GM12878 (cell line): ENCODE results near the gene NCBP2. TPM values are rescaled to one million over a fixed set of nuclear protein-coding genes. Genes with fewer than 3 reads are reported as not detected.
A peak's percentile ranks its signal among the peaks of the same experiment; 100 is the strongest.

ENCODE experiments used
- ATAC-seq: fragments of 200-7000 bp; cut with Tn5 transposase; 3 replicates; pipeline ENCODE4 v1.9.1; 2020; ENCODE audit warnings: mild to moderate bottlenecking, moderate library complexity
- BruUV-seq: library from RNA; stranded (reverse); fragments of 400-500 nt; replicated peaks from 2 replicates; lab custom pipeline; 2021; lab: Mats Ljungman, UMichigan
- CTCF ChIA-PET: fragments of 300-600 bp; sonication (Branson Sonifier 250); formaldehyde crosslinking; extraction: SDS; loops from one replicate; lab custom pipeline; 2021; ENCODE audit warnings: inconsistent platforms; lab: Yijun Ruan, JAX
- POLR2A ChIA-PET: fragments of 350-600 bp; formaldehyde crosslinking; extraction: SDS; loops from one replicate; lab custom pipeline; 2021; ENCODE audit warnings: inconsistent platforms; lab: Charles Lee
- RAD21 ChIA-PET: fragments of 300-600 bp; sonication (Branson Sonifier 250); formaldehyde crosslinking; loops from one replicate; lab custom pipeline; 2023; ENCODE audit warnings: antibody characterized with exemption; ENCODE audit not compliant: unreplicated experiment; lab: Charles Lee
- SMC1A ChIA-PET: fragments of 300-600 bp; sonication (Branson Sonifier 250); formaldehyde crosslinking; loops from one replicate; lab custom pipeline; 2023; ENCODE audit not compliant: unreplicated experiment, uncharacterized antibody; lab: Charles Lee
- DNase-seq: peaks from one replicate; pipeline ENCODE4 v3.0.0-alpha.2; 2011; ENCODE audit warnings: low read depth, low spot score
- FAIRE-seq: peaks from 3 replicates; lab custom pipeline; 2011; peaks lifted over from hg19 to GRCh38; lab: Jason Lieb, UNC
- H2AFZ ChIP-seq: 2 replicates; pipeline ENCODE4 v1.6.0; 2011; ENCODE audit warnings: low read depth, low read length, control low read depth; ENCODE audit not compliant: control insufficient read depth
- H3K27ac ChIP-seq: 2 replicates; pipeline ENCODE4 v1.5.1; 2011; ENCODE audit warnings: control low read depth; ENCODE audit not compliant: control insufficient read depth, insufficient read depth
- H3K27me3 ChIP-seq, 2 experiments: replicated peaks in 1 of 2; 2 replicates each; pipeline versions ENCODE4 v1.6.0 to v1.6.1; 2011; ENCODE audit warnings: low read length in 1 of 2; ENCODE audit not compliant: control insufficient read depth in 2 of 2, insufficient read depth in 2 of 2
- H3K36me3 ChIP-seq, 2 experiments: 2 replicates each; pipeline ENCODE4 v1.5.1; 2011; ENCODE audit warnings: low read length in 1 of 2; ENCODE audit not compliant: control insufficient read depth in 2 of 2, insufficient read depth in 2 of 2
- H3K4me1 ChIP-seq: 2 replicates; pipeline ENCODE4 v1.6.1; 2011; ENCODE audit warnings: mild to moderate bottlenecking, low read length, moderate library complexity, mixed read lengths; ENCODE audit not compliant: control insufficient read depth, insufficient read depth
- H3K4me2 ChIP-seq: 2 replicates; pipeline ENCODE4 v1.6.0; 2011; ENCODE audit warnings: control low read depth; ENCODE audit not compliant: control insufficient read depth, insufficient read depth
- H3K4me3 ChIP-seq: fragments of 200-600 bp; sonication (generic); 2 replicates; pipeline ENCODE4 v1.5.1; 2016
- H3K79me2 ChIP-seq: 2 replicates; pipeline ENCODE4 v1.6.0; 2011; ENCODE audit warnings: low read length; ENCODE audit not compliant: control insufficient read depth, insufficient read depth
- H3K9ac ChIP-seq: 2 replicates; pipeline ENCODE4 v1.8.0; 2011; ENCODE audit warnings: low read length, control low read depth, mixed read lengths; ENCODE audit not compliant: control insufficient read depth, insufficient read depth
- H3K9me3 ChIP-seq: replicated peaks from 3 replicates; pipeline ENCODE4 v1.5.1; 2011; ENCODE audit warnings: mild to moderate bottlenecking, low read length; ENCODE audit not compliant: control insufficient read depth, insufficient read depth
- H4K20me1 ChIP-seq: 2 replicates; pipeline ENCODE4 v1.6.0; 2011; ENCODE audit not compliant: control insufficient read depth, insufficient read depth
- CTCF ChIP-seq, 3 experiments: IDR thresholded peaks in 2 of 3; conservative IDR thresholded peaks in 1 of 3; 2 replicates each; pipeline ENCODE4 v1.5.1; 2011; ENCODE audit warnings: low read depth in 3 of 3, low read length in 3 of 3, mild to moderate bottlenecking in 3 of 3, control low read depth in 2 of 3, moderate library complexity in 2 of 3, inconsistent platforms in 1 of 3, mixed read lengths in 1 of 3; ENCODE audit not compliant: control insufficient read depth in 2 of 3, insufficient read depth in 1 of 3; ENCODE audit errors: extremely low read depth in 1 of 3
- USF1 ChIP-seq: IDR thresholded peaks from 2 replicates; pipeline ENCODE4 v1.6.1; 2011; ENCODE audit warnings: borderline replicate concordance, low read depth, mild to moderate bottlenecking, moderate library complexity, mixed read lengths, low read length; ENCODE audit not compliant: insufficient read depth; ENCODE audit errors: extremely low read length
- ZNF622 ChIP-seq: fragments of 450-650 bp; IDR thresholded peaks from 2 replicates; pipeline ENCODE4 v1.6.1; 2017; ENCODE audit warnings: mild to moderate bottlenecking, inconsistent platforms
- WGBS: methylation state at CpG from one replicate; pipeline ENCODE4 v1.1.6; 2016; ENCODE audit warnings: low lambda C conversion rate; ENCODE audit not compliant: insufficient replicate concordance, insufficient coverage; ENCODE audit errors: missing lambda C conversion rate; 5-methylcytosine and 5-hydroxymethylcytosine counted together
- in situ Hi-C: fragments of 300-500 bp; cut with MboI; formaldehyde crosslinking; loops from 9 replicates; pipeline ENCODE4 v1.14.3; 2018; ENCODE audit warnings: mixed read lengths
- intact Hi-C: fragments of 100-400 bp; cut with micrococcal nuclease; formaldehyde crosslinking; loops from one replicate; pipeline ENCODE4 v1.14.2; 2022; ENCODE audit not compliant: unreplicated experiment
- polyA plus RNA-seq, 11 experiments: library from polyadenylated mRNA; depleted of rRNA in 4 of 11; unstranded in 6 of 11; stranded (reverse) in 5 of 11; fragments of >200 nt; fragmentation: Nextera tagmentation in 4 of 11; fragmentation: Illumina TruSeq in 1 of 11; extraction: Ambion mirVana in 4 of 11; extraction: Trizol in 1 of 11; gene quantifications; 1 replicate in 1 of 11; 2 replicates in 10 of 11; pipeline versions ENCODE4 v1.2.1 to v1.2.3, GENCODE V29; 2011 to 2016; ENCODE audit warnings: inconsistent platforms in 2 of 11, missing spikeins in 2 of 11, low read depth in 1 of 11
- total RNA-seq, 4 experiments: library from RNA; depleted of rRNA in 3 of 4; stranded (reverse); fragments of >200 nt in 3 of 4; fragmentation: Illumina TruSeq in 1 of 4; extraction: Trizol in 1 of 4; gene quantifications; 2 replicates each; pipeline versions ENCODE4 v1.2.1 to v1.2.3, GENCODE V29; 2013 to 2021

NCBP2 gene
- total and polyA plus RNA-seq, 10 of the 15 experiments (the other 5 are each of a cell fraction or from before 2014, with no cell fraction given), result 59.6 to 136 (median 96.4) TPM

- Histone ChIP-seq H3K27me3 (no peaks in the 10 kb centered on the region), H4K20me1 (no peaks in the 10 kb centered on the region), H3K4me1 (no peaks in the 10 kb centered on the region), H3K4me3 (no peak overlapping the region), H3K27ac (no peak overlapping the region), H2AFZ (no peak overlapping the region), H3K4me2 (no peak overlapping the region), H3K36me3 (no peaks in the 10 kb centered on the region), H3K79me2 (no peaks in the 10 kb centered on the region), H3K9me3 (peaks cover 2% of the 10 kb centered on the region; the same call in 1 of the 3 replicates), H3K9ac (no peak overlapping the region)
- WGBS, result 45% methylated on average over 12 of the region's 12 CpGs
- CTCF ChIA-PET, result interaction anchor here (0.7 to 0.9 kb wide), 2 partner anchors 194 to 200 kb away, joined by 3 read pairs; no protein-coding TSS in a partner anchor
- DNase-seq (no peak), ATAC-seq (peak; percentile 82), FAIRE-seq (no peak)
- SMC1A ChIA-PET, result interaction anchor here (1.1 to 1.3 kb wide), 3 partner anchors 41 to 194 kb away, joined by 3 to 4 read pairs (median 3); no protein-coding TSS in a partner anchor
- intact Hi-C loops (no loop called here), in situ Hi-C loops (loop anchor here (25.0 kb wide), 1 partner anchor 524 kb away; no protein-coding TSS in a partner anchor)
- BruUV-seq, result no TSS peak
- TF ChIP-seq USF1, result no peak
- no peak for TF ChIP-seq ZNF622
- TF ChIP-seq CTCF (IDR thresholded peaks at IDR 0.05 in 2 of 3, conservative IDR thresholded peaks at IDR 0.05 in 1 of 3; ENCODE audit: control insufficient read depth in 2 of 3, extremely low read depth in 1 of 3, insufficient read depth in 1 of 3, low read depth in 3 of 3, low read length in 3 of 3), result peak; percentile 14 to 30 (median 14); a peak in 1 of 6 replicates
- RAD21 ChIA-PET, result no interaction called here
- POLR2A ChIA-PET, result no interaction called here
Observed at GRCh38 chr3:196988241-196989029, 46.1 kb upstream of the NCBP2 start.
